SKM-1 (cell line): ENCODE results near the gene NHS.

ENCODE experiments used
- DNase-seq: peaks from one replicate; lab custom pipeline; 2025; ENCODE audit not compliant: unreplicated experiment; lab: John Stamatoyannopoulos, UW

NHS gene

DNA sequence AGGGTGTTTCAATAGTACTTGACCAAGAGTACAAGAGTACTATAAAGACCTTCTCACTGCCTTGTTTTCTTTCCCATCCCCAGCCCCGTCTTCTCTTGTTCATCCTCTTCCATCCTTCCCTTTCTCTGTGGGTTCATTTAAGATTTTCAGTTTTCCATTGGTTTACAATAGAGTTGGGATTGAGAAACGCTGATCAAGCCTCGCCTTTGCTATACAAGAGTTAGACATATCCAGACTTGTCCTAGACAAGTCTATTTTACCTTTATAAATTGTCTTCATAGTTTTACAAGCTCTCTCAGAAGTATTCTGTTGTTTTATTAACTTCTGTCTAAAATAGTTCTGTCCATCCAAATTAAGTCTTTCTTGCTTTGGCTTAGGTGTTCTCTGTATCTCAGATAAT is 332.7 kb downstream of the NHS start:
- DNase-seq, result no peak

DNA sequence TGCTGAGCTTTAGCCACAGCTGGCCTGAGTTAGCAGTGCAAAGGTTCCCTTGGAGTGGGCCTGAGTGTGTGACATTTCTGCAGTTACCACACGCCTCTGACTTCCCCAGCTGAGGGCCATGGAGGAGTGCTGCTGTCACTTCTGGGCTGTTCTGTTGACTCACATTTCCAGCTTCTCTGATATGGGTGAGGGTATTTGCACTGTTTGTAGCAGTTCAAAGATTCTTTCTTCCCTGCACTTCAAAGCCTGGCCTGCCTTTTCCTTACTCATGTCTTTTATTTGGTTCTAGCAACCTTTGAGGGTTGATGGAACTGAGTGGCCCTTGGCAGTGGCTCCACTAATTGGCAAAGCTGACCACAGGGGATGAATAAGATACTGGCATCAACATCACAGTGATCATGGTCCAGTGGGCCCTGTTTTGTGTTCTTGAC is 335.9 kb downstream of the NHS start:
- no peak for DNase-seq

GRCh38 chrX:17713288-17713687 is 338.3 kb downstream of the NHS start:
- no peak for DNase-seq

DNA sequence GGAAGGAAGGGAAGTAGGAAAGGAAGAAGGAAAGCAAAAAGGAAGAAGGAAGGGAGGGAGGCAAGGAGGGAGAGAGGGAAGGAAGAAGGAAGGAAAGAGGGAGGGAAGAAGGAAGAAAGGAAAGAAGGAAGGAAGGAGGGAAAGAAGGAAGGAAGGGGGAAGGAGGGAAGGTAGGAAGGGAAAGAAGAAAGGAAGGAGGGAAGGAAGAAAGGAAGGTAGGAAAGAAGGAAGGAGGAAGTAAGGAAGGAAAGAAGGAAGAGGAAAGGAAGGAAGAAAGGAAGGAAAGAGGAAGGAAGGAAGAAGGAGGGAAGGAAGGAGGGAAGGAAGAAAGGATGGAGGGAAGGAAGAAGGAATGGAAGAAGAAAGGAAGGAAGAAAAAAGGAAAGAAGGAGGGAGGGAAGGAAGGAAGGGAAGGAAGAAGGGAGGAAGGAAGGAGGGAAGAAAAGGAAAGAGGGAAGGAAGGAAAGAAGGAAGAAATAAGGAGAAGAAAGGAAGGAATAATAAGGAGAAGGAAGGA is 343.7 kb downstream of the NHS start:
- DNase-seq, result no peak

DNA sequence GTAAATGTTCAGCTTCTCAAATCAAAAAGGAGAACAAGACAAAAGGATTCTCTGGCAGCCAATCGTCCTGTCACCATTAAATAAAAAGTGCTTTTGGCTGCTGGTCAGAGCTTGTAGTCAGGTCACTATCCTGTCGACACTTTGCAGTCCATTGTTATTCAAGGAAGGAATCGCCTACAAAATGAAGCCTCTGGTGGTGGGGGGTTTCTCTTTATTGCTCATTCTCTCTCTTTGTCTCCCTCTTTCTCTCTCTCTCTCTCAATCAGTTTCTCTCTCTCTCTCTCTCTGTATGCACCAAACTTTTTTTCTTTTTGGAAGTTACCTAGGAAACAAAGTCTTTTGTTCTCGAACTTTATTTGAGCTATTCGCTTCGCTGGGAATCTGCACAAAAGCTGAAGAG is 344.7 kb downstream of the NHS start:
- DNase-seq, result no peak

DNA sequence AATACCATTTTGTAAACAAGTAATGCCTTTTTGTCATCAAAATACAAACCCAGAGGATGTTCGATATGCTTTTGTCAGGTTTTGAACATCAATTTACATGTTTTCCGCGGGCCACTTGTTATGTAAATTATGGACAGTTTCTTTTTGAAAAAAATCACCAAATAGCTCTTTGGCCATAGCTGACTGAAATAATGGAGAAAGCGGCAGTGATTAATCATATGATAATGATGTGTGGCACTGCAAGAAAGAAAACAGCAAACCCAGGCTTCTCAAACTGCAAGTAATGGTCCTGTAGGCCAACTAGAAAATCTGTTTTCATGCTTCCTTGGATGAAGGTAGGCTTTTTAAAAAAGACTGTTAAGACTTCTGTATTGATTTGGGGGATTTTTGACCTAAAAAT is 346.7 kb downstream of the NHS start:
- no peak for DNase-seq

DNA sequence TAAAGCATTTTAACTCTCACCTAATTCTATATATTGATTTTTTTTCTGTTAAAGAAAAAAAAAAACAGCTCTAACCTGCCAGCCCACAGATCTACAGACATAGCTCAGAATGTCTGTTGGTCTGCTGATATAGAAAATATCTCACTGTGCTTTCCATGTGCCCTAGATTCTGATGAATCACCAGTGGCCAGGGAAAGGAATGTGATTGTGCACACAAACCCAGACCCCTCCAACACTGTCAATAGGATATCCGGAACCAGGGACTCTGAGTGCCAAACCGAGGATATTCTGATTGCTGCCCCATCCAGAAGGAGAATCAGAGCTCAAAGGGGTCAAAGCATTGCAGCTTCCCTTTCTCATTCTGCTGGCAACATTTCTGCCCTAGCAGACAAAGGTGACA is 350.2 kb downstream of the NHS start:
- DNase-seq, result no peak

DNA sequence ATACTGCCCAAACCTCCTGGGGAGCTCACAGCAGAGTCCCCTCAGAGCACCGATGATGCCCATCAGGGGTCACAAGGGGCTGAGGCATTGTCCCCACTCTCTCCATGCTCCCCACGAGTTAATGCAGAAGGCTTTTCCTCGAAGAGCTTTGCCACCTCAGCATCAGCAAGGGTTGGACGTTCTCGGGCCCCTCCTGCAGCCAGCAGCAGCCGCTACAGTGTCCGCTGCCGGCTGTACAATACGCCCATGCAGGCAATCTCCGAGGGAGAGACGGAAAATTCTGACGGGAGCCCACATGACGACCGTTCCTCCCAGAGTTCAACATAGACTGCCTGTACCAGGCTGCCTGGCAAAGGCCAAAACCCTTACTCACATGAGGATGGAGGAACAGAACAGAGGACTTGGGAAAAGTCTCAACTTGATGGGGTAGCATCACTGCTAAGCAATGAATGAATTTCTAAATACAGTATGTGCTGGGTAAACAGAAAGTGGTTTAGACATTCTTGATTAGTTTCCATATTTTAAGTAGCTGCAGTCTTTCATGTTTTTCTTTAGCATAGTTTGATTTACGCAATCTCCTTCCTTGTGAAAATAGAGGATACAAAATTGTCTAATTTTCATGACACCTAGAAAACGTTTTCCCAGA is 357.3 kb downstream of the NHS start:
- no peak for DNase-seq

GRCh38 chrX:17735406-17735805 is 360.4 kb downstream of the NHS start:
- no peak for DNase-seq

GRCh38 chrX:17736478-17736855 is 361.5 kb downstream of the NHS start:
- DNase-seq, result no peak

GRCh38 chrX:17736856-17737709 is 362.1 kb downstream of the NHS start, which contains the start of gene SCML1:
Gene SCML1 (plus strand): TSS chrX:17737493. CDS start chrX:17744187, 6,694 bp downstream.
- no peak for DNase-seq

GRCh38 chrX:17737710-17737985 is 362.6 kb downstream of the NHS start:
- DNase-seq, result no peak

- DNase-seq, result no peak
Measured at GRCh38 chrX:17737986-17738713, 363.1 kb downstream of the NHS start.

GRCh38 chrX:17738737-17739535 is 363.9 kb downstream of the NHS start:
- DNase-seq, result no peak

DNA sequence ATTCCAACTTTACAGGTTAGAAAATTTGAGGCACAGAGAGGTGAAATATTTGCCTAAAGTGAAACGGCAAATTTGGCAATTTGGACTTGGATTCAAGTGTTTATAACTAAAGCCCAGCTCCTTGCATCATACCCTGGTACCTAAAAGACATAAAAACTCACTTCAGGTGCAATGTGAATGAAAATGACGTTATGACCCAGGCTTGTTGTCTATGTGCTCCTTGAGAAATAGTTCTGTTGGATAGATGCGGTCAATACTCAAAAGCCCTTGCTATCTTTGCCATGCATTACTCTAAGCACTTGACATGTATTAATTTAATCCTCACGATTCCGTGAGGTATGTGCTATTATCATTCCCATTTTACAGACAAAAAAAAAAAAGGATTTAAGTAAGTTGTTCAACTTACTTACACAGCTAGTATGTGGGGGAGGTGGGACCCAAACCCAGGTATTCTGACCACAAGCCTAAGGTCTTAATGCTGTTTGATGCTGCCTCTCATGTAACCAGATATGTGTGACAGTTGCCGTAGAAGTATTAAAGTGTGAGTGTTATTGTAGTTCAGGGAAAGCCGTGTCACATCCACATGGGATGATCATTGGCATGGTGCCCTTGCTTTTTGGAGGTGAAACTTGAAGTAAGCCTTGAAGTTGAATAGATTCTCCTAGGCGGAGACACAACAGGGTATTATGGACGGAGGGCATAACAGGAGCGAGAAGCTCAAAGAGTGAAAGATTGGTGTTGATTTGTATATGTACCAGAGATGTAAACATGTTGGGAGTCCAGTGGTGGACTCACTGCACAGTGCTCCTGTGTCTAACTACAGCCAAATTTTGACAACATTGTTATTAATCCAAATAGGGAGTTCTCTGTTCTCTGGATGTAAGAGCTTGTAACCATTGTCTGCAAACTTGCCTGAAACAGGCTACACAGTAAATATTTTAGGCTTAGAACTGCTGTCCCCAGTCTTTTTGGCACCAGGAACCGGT is 365.4 kb downstream of the NHS start:
- DNase-seq, result no peak

GRCh38 chrX:17741123-17741511 is 366.1 kb downstream of the NHS start:
- DNase-seq, result no peak

DNA sequence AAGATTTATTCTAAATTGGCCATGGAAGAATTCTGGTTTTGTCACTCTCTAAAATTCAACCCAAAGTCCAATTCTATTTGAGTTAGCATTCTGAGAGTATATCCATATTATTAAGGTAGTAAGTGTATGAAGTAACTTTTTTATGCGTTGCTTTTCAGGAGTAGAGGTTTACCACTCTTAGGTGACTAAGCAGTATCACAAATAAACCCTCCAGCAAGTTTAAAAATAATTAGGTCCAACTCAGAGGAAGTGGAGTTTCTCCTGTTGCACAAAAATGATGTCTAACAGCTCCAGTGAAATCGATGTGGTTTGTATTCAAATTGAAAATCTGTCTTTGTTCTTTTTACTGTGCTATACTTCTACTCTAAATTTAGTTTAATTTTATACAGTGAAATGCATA is 368.9 kb downstream of the NHS start:
- no peak for DNase-seq

DNA sequence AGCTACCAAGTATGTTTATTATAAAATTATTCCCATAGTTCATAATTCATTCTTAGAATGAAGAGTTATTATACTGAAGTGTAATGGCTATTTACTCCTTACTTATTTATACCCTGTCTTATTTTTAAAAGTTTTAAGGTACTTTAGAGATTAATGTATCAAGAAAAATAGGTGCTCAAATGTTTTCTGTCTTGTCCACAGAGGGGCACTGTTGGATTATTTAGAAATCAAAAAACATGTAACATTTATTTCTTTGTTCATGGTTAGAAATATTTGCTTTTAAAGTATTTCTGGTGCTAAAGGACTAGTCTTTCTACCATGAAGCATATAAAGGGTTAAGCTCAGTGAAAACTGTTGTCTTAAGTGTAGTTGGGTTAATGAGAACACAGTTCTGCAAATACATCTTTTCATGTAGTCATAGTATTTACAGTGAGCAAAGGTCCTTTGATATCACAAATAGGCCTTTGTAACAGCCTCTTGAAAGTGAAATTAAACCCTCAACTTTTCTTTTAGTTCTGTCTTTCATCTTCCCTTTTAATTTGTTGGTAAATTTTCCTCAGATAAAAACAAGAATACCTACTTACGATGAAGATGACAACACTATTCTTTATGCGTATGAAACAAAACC is 370.0 kb downstream of the NHS start:
- DNase-seq, result no peak

GRCh38 chrX:17747692-17748091 is 372.7 kb downstream of the NHS start:
- no peak for DNase-seq
